H1 (cell line): Measurements from ENCODE around the gene REEP2. TPM values are rescaled to one million over a fixed set of nuclear protein-coding genes. Genes with fewer than 3 reads are reported as not detected.

Experiments
- CBX8 ChIP-seq: fragments of 300-800, 300-1000 bp; sonication (generic); IDR thresholded peaks from 2 replicates; pipeline ENCODE4 v1.7.1; 2016; ENCODE audit warnings: low read depth, low read length, borderline replicate concordance
- KDM1A ChIP-seq: fragments of 200-600, 300-600 bp; sonication (generic); IDR thresholded peaks from 2 replicates; pipeline ENCODE4 v1.7.1; 2016; ENCODE audit warnings: mild to moderate bottlenecking, low read length, borderline replicate concordance
- SIN3A ChIP-seq, 2 experiments: IDR thresholded peaks in 1 of 2; conservative IDR thresholded peaks in 1 of 2; 2 replicates each; pipeline ENCODE4 v1.6.1; 2011 to 2012; ENCODE audit warnings: low read length in 2 of 2, improper control_type of control experiment in 1 of 2, low read depth in 1 of 2, mild to moderate bottlenecking in 1 of 2
- polyA plus RNA-seq, 7 experiments: library from polyadenylated mRNA; depleted of rRNA in 3 of 7; stranded (reverse) in 5 of 7; unstranded in 2 of 7; fragments of >200 nt in 5 of 7; fragments of 200-250 nt in 2 of 7; gene quantifications; 1 replicate in 5 of 7; 2 replicates in 1 of 7; 4 replicates in 1 of 7; pipeline versions ENCODE4 v1.2.1 to v1.2.3, GENCODE V29; 2011 to 2013; ENCODE audit warnings: missing spikeins in 2 of 7, mixed read lengths in 2 of 7
- total RNA-seq: library from RNA; stranded (reverse); fragmentation: NEBNext Ultra II Directional; extraction: Animal tissue kit (Norgen Biotek cat#: 25700); gene quantifications from 2 replicates; pipeline ENCODE4 v1.2.1, GENCODE V29; 2021
- TF ChIP-seq, protein P1 (sequence below): fragments of 300-600 bp; sonication (generic); IDR thresholded peaks from 2 replicates; pipeline ENCODE4 v1.7.1; 2012; ENCODE audit warnings: low read length, moderate library complexity, mild to moderate bottlenecking, inconsistent platforms; ENCODE audit not compliant: insufficient replicate concordance

The REEP2 gene
- total and polyA plus RNA-seq, 2 of the 8 experiments (the other 6 are each of a cell fraction or from before 2014, with no cell fraction given) = 26.5 to 40.2 TPM

DNA sequence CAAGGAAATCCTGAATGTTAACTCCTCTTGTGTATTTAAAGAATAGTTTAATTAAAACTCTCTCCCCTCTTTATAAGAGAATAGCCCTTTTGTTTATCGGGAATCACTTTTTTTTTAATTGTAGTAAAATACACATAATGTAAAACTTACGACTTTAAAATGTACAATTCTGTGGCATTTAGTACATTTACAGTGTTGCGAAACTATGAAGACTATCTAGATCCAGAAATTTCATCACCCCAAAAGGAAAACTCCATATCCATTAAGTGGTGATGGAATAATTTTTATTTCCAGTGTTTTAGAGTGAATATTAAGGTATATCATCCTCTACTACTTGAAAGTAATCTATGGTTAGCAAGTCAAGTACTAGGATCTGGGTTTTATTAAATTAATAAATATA lies 49.5 kb upstream of the REEP2 start (continued):
- TF ChIP-seq, protein P1, sequence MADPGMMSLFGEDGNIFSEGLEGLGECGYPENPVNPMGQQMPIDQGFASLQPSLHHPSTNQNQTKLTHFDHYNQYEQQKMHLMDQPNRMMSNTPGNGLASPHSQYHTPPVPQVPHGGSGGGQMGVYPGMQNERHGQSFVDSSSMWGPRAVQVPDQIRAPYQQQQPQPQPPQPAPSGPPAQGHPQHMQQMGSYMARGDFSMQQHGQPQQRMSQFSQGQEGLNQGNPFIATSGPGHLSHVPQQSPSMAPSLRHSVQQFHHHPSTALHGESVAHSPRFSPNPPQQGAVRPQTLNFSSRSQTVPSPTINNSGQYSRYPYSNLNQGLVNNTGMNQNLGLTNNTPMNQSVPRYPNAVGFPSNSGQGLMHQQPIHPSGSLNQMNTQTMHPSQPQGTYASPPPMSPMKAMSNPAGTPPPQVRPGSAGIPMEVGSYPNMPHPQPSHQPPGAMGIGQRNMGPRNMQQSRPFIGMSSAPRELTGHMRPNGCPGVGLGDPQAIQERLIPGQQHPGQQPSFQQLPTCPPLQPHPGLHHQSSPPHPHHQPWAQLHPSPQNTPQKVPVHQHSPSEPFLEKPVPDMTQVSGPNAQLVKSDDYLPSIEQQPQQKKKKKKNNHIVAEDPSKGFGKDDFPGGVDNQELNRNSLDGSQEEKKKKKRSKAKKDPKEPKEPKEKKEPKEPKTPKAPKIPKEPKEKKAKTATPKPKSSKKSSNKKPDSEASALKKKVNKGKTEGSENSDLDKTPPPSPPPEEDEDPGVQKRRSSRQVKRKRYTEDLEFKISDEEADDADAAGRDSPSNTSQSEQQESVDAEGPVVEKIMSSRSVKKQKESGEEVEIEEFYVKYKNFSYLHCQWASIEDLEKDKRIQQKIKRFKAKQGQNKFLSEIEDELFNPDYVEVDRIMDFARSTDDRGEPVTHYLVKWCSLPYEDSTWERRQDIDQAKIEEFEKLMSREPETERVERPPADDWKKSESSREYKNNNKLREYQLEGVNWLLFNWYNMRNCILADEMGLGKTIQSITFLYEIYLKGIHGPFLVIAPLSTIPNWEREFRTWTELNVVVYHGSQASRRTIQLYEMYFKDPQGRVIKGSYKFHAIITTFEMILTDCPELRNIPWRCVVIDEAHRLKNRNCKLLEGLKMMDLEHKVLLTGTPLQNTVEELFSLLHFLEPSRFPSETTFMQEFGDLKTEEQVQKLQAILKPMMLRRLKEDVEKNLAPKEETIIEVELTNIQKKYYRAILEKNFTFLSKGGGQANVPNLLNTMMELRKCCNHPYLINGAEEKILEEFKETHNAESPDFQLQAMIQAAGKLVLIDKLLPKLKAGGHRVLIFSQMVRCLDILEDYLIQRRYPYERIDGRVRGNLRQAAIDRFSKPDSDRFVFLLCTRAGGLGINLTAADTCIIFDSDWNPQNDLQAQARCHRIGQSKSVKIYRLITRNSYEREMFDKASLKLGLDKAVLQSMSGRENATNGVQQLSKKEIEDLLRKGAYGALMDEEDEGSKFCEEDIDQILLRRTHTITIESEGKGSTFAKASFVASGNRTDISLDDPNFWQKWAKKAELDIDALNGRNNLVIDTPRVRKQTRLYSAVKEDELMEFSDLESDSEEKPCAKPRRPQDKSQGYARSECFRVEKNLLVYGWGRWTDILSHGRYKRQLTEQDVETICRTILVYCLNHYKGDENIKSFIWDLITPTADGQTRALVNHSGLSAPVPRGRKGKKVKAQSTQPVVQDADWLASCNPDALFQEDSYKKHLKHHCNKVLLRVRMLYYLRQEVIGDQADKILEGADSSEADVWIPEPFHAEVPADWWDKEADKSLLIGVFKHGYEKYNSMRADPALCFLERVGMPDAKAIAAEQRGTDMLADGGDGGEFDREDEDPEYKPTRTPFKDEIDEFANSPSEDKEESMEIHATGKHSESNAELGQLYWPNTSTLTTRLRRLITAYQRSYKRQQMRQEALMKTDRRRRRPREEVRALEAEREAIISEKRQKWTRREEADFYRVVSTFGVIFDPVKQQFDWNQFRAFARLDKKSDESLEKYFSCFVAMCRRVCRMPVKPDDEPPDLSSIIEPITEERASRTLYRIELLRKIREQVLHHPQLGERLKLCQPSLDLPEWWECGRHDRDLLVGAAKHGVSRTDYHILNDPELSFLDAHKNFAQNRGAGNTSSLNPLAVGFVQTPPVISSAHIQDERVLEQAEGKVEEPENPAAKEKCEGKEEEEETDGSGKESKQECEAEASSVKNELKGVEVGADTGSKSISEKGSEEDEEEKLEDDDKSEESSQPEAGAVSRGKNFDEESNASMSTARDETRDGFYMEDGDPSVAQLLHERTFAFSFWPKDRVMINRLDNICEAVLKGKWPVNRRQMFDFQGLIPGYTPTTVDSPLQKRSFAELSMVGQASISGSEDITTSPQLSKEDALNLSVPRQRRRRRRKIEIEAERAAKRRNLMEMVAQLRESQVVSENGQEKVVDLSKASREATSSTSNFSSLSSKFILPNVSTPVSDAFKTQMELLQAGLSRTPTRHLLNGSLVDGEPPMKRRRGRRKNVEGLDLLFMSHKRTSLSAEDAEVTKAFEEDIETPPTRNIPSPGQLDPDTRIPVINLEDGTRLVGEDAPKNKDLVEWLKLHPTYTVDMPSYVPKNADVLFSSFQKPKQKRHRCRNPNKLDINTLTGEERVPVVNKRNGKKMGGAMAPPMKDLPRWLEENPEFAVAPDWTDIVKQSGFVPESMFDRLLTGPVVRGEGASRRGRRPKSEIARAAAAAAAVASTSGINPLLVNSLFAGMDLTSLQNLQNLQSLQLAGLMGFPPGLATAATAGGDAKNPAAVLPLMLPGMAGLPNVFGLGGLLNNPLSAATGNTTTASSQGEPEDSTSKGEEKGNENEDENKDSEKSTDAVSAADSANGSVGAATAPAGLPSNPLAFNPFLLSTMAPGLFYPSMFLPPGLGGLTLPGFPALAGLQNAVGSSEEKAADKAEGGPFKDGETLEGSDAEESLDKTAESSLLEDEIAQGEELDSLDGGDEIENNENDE = no peak
- no peak for TF ChIP-seq CBX8
- no peak for TF ChIP-seq SIN3A (conservative IDR thresholded peaks at IDR 0.05 in 1 of 2, IDR thresholded peaks at IDR 0.05 in 1 of 2; ENCODE audit: low read depth in 1 of 2, low read length in 2 of 2)
- no peak for TF ChIP-seq KDM1A
